Esophagus muscularis mucosa (tissue), 4 donors: ENCODE data around the gene ARL8B. TPM values are rescaled to one million over a fixed set of nuclear protein-coding genes. Genes with fewer than 3 reads are reported as not detected.

Source experiments
- DNase-seq: peaks from one replicate; pipeline ENCODE4 v3.0.0-alpha.2; 2017; ENCODE audit errors: extremely low spot score
- H3K27ac ChIP-seq, 4 donors: fragments of 200-600 bp; sonication (generic); replicated peaks in 1 of 4; 1 replicate in 3 of 4; 2 replicates in 1 of 4; pipeline ENCODE4 v1.5.1; 2016 to 2019; ENCODE audit warnings: mild to moderate bottlenecking in 1 of 4
- H3K27me3 ChIP-seq, 4 donors: fragments of 200-600 bp; sonication (generic); one replicate each; pipeline versions ENCODE4 v1.5.1 to v1.6.0; 2016 to 2019
- H3K36me3 ChIP-seq, 4 donors: fragments of 200-600 bp; sonication (generic); one replicate each; pipeline ENCODE4 v1.5.1; 2016 to 2019
- H3K4me1 ChIP-seq, 4 donors: fragments of 200-600 bp; sonication (generic); one replicate each; pipeline ENCODE4 v1.5.1; 2016 to 2019
- H3K4me3 ChIP-seq, 4 donors: fragments of 200-600 bp; sonication (generic); 1 replicate in 2 of 4; 2 replicates in 2 of 4; pipeline ENCODE4 v1.5.1; 2016 to 2019; ENCODE audit warnings: mild to moderate bottlenecking in 4 of 4, moderate library complexity in 1 of 4
- H3K9me3 ChIP-seq, 4 donors: fragments of 200-600 bp; sonication (generic); 1 replicate in 3 of 4; 2 replicates in 1 of 4; pipeline ENCODE4 v1.5.1; 2016 to 2019
- EP300 ChIP-seq: sonication (generic); formaldehyde crosslinking; IDR thresholded peaks from one replicate; pipeline ENCODE4 v1.6.1; 2017; ENCODE audit warnings: antibody characterized with exemption
- POLR2A ChIP-seq: fragments of 450-650 bp; IDR thresholded peaks from one replicate; pipeline ENCODE4 v1.6.1; 2017; ENCODE audit warnings: antibody characterized with exemption, moderate library complexity, mild to moderate bottlenecking, low read depth
- POLR2AphosphoS5 ChIP-seq, 2 donors: sonication (generic); formaldehyde crosslinking; IDR thresholded peaks; one replicate each; pipeline ENCODE4 v1.6.1; 2017; ENCODE audit warnings: antibody characterized with exemption in 2 of 2
- WGBS: methylation state at CpG from one replicate; pipeline ENCODE4 v1.1.5; 2018; 5-methylcytosine and 5-hydroxymethylcytosine counted together
- intact Hi-C: fragments of 100-400 bp; cut with DNase I; formaldehyde crosslinking; loops from one replicate; pipeline ENCODE4 v1.15.1; 2023
- small RNA-seq, 3 donors: library from RNA; depleted of rRNA; stranded (forward); fragments of <200 nt; gene quantifications; one replicate each; pipeline ENCODE3, GENCODE V24; 2016
- total RNA-seq, 4 donors: library from RNA; depleted of rRNA; stranded (reverse); fragments of >200 nt; gene quantifications; one replicate each; pipeline versions ENCODE4 v1.1.0 to v1.2.1, GENCODE V29; 2016
- TF ChIP-seq, protein P1 (sequence below), 3 experiments: fragments of 200-600 bp in 2 of 3; fragments of 450-650 bp in 1 of 3; sonication (generic) in 2 of 3; IDR thresholded peaks; one replicate each; pipeline ENCODE4 v1.5.1; 2017 to 2019; ENCODE audit warnings: antibody characterized with exemption in 3 of 3, mild to moderate bottlenecking in 2 of 3, moderate library complexity in 1 of 3

ARL8B gene
- total RNA-seq, 4 donors from 2014 or later, result 40.6 to 47.1 (median 43.8) TPM

DNA sequence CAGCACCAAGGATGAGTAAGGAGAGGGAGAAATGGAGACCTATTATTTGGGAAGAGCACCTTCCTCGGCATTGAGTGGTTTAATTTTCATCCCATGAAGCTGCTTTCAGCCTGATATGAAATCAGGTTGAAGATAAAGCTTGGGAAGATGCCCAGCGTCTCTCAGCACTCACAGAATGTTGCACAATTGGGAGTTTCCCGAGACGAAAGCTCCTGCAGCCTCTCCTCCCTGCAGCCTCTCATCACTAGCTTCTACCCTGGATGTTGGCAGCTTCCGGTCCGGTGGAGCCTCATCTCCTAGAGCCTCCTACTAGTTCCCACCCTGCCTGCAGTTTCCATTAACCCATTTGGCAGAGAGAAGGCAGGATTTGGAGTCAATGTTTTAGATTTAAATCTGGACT lies 105.7 kb downstream of the ARL8B start:
- 69% methylated on average over 6 of the region's 6 CpGs for WGBS

DNA sequence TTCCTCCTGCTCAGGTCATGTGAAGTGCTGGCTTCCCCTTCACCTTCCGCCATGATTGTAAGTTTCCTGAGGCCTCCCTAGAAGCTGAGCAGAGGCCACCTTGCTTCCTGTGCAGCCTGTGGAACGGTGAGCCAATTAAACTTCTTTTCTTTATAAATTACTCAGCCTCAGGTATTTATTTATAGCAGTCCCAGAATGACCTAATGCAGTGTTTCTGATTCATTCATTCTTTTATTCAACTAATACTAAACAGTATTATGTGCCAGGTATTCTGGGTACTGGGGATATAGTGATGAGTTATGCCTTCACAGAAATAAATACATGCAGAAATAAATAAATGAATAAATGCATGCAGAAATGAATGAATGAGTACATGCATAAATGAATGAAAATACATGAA lies 107.3 kb downstream of the ARL8B start:
- no peak overlapping the region for H3K27ac ChIP-seq
- WGBS, result 53% methylated on average over 2 of the region's 2 CpGs
- no peak overlapping the region for H3K4me3 ChIP-seq
- H3K9me3 ChIP-seq, result no peaks in the 10 kb centered on the region
- peaks cover 0 to 4% (median 0%) of the 10 kb centered on the region in 4 donors for H3K27me3 ChIP-seq
- intact Hi-C loops, result no loop called here
- H3K36me3 ChIP-seq, result no peaks in the 10 kb centered on the region
- no peak for TF ChIP-seq EP300
- no peak for TF ChIP-seq POLR2A
- TF ChIP-seq POLR2AphosphoS5 (IDR thresholded peaks at IDR 0.05), result no peak
- TF ChIP-seq, protein P1, sequence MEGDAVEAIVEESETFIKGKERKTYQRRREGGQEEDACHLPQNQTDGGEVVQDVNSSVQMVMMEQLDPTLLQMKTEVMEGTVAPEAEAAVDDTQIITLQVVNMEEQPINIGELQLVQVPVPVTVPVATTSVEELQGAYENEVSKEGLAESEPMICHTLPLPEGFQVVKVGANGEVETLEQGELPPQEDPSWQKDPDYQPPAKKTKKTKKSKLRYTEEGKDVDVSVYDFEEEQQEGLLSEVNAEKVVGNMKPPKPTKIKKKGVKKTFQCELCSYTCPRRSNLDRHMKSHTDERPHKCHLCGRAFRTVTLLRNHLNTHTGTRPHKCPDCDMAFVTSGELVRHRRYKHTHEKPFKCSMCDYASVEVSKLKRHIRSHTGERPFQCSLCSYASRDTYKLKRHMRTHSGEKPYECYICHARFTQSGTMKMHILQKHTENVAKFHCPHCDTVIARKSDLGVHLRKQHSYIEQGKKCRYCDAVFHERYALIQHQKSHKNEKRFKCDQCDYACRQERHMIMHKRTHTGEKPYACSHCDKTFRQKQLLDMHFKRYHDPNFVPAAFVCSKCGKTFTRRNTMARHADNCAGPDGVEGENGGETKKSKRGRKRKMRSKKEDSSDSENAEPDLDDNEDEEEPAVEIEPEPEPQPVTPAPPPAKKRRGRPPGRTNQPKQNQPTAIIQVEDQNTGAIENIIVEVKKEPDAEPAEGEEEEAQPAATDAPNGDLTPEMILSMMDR (IDR thresholded peaks at IDR 0.05), result no peak
- no peak for DNase-seq
- H3K4me1 ChIP-seq, result no peaks in the 10 kb centered on the region

More for the DNA sequence above, 105.7 kb downstream of the ARL8B start:
- TF ChIP-seq POLR2A, result no peak
- TF ChIP-seq, protein P1 (IDR thresholded peaks at IDR 0.05), result no peak
- TF ChIP-seq EP300, result no peak
- TF ChIP-seq POLR2AphosphoS5 (IDR thresholded peaks at IDR 0.05), result no peak
- intact Hi-C loops, result no loop called here
- H3K27me3 ChIP-seq, result peaks cover 0 to 4% (median 0%) of the 10 kb centered on the region in 4 donors
- H3K27ac ChIP-seq, result no peak overlapping the region
- no peak overlapping the region for H3K4me3 ChIP-seq
- DNase-seq, result no peak
- H3K9me3 ChIP-seq, result no peaks in the 10 kb centered on the region
- no peaks in the 10 kb centered on the region for H3K36me3 ChIP-seq
- no peaks in the 10 kb centered on the region for H3K4me1 ChIP-seq

Small RNAs within 50 kb of the gene (small RNA-seq; reads per million reads assigned to genes)
- gene AC090955.1 (0 reads per million in 3 donors), gene RF00019 (0 reads per million in 3 donors)

Other genes starting within 250 kb of the ARL8B start
- gene BHLHE40, start 142.9 kb upstream of the ARL8B start, total RNA-seq, result 100 to 1,000 TPM in 1 of 4 donors, 10 to 100 TPM in 2, 1 to 10 TPM in 1; 8.3 to 170 (median 19.4) TPM
- 10 to 100 TPM; 16.6 to 23.3 (median 19.3) TPM for gene EDEM1, start 65.4 kb downstream of the ARL8B start, total RNA-seq